NOMO-1 (cell line): ENCODE results near the gene EIF4G3.
"Not testable (repeated sequence)": the region's sequence is repeated elsewhere in the genome, so short reads cannot be mapped to it uniquely, and the experiment has no call there.

ENCODE experiments used
- DNase-seq, 2 experiments: peaks; one replicate each; lab custom pipeline; 2025; ENCODE audit not compliant: unreplicated experiment in 2 of 2; lab: John Stamatoyannopoulos, UW

EIF4G3 gene

DNA sequence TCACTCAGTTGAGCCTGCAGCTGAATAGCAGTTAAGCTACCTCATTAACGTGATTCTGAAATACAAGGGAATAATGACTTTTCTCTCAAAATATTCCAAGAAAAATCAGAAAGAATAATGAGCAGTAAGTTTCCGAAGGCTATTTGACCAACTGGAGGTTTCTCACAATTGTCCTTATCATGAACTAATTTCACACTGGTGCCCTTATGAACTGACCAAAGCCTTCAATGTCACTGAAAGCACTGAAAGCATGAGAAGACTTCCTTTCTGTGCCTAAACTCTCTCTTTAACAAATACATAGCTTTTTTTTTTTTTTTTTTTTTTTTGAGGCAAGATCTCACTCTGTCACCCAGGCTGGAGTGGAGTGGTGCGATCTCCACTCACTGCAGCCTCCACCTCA lies 18.8 kb downstream of the EIF4G3 start:
- DNase-seq = no peak

DNA sequence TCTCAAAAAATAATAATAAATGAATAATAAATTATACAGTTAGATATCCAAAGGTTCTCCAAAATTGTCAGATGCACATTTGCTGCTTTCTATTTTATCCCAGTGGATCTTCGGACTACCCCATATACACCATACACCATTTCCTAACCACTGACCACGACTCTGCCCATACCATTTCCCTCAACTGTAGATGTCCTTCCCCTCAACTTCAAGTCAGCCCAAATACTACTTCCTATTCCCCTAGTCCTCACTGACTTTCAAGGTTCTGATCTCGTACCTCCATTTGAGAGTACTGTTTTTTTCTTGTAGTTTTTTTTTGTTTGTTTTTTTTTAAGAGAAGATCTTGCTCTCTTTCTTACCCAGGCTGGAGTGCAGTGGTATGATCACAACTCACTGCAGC lies 19.6 kb downstream of the EIF4G3 start:
- DNase-seq = no peak

DNA sequence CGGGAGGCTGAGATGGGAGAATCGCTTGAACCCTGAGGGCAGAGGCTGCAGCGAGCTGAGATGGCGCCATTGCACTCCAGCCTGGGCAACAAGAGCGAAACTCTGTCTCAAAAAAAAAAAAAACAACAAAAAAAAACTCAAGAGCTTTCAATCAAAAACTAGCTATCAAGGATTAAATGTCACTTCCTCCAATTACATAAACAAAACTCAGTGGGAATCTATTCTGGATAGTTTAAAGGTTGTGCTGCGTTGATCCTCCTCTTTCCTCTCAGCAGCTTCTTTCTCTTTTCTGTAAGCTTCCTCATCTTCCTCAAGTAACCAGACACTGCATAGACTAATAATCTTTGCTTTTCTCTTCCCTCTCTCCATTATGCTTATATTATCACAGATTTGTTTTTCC lies 20.7 kb downstream of the EIF4G3 start:
- DNase-seq = no peak

DNA sequence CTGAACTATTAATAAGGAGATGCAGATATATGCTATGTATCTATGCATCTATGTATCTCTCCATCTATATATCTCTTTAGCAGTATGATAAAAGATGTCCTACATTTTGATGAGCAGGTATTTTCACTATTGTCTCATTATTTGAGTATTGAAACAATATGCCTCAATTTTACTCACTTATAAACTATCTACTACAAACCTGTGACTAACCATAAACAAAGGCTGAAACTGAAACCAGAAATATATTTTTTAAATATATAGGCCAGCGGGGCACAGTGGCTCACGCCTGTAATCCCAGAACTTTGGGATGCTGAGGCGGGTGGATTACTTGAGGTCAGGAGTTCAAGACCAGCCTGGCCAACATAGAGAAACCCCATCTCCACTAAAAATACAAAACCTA lies 22.0 kb downstream of the EIF4G3 start:
- DNase-seq = no peak

DNA sequence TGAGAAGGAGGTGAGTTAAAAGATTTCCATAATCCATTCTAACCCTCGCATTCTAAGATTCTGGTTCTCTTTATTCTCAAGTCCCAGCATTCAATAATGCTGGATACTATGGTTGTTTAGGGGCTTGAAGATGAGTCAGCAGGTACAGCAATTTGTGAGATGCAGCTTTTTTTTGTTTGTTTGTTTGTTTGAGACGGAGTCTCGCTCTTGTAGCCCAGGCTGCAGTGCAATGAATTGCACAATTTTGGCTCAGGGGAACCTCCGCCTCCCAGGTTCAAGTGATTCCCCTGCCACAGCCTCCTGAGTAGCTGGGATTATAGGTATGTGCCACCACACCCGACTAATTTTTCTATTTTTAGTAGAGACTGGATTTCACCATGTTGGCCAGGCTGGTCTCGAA lies 23.3 kb downstream of the EIF4G3 start:
- no peak for DNase-seq

DNA sequence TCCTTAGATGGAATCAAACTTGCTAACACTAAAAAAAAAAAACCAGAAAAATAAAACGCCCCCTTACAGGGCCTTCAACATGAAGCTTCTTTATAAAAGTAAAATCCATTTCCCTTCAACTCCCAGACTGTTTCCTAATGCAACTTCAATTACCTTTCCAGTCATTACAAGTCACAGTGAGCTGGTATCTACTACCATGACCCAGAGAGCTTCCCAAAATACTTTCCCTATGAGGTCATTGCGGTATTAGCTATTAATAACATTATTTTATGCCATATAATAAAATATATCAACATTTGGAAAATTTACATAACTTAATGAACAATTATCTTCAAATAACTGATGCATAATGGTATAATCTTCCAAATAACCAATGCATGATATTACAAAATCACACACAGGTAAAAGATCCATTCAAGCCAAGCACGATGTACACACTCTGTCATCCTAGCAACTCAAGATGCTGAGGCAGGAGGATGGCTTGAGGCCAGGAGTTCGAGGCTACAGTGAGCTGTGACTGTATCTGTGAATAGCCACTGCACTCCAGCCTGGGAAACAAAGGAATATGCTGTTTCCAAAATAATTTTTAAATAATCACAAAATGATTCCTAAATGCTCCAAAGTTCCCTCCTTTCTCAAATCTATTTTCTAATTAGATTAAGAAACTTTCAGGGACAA lies 24.1 kb downstream of the EIF4G3 start:
- no peak for DNase-seq

DNA sequence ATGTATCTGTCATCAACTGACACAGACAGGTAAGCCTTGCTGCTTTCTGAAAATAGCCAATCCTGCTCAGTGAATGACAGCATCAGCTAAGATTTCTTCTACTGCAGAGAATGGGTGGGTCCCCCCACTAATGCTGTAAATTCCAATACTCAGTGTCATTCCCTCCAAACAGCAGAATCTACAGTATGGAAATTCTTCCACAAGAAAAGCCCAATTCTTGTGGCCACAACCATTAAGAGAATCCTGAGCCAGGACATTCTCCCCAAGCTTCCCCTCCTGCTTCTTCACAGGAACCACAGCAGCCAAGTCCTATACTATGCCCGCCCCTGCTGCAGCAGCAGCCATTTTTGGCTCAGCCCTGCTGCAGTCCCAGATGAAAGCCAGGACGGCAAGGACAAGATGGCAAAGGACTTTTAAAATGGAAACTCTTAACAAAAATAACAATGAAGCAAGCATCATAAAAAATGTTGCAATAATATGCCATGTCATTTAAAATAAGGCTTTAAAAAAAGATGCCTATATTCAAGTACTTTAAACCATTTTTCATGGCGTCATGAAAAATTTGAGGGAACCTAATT lies 26.8 kb downstream of the EIF4G3 start:
- DNase-seq = peak in 1 of 2 experiments; percentile 56

DNA sequence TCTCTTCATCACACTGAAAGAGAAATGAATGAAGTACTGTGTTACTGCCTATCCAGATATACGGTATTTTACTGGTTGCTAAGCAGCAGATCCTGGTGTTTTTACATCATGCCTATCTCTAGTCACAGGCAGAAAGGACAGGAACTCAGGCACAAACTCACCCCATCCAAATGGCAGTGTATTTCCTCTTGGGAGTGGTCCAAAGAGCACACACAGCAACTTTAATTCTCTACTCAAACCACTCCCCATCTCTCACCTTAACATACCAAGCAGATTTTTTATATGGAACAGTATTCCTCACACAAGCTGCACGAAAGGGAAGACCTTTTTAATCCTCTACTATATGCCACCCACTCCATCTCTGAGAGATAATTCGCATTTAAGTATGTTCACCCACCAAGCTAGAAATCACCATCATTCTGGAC lies 27.3 kb downstream of the EIF4G3 start:
- DNase-seq = no peak

DNA sequence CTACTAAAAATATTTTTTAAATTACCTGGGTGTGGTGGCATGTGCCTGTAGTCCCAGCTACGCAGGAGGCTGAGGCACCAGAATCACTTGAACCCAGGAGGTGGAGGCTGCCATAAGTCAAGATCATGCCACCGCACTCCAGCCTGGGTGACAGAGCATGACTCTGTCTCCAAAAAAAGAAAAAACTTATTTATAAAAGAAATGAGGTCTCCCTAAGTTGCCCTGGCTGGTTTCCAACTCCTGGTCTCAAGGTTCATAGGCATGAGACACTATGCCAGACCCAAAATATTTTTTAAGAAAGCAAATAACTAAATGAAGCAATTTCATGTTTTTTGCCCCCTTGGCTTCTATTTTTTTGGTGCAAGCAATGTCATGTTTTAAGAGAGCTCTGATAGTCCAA lies 32.9 kb downstream of the EIF4G3 start:
- DNase-seq = no peak

DNA sequence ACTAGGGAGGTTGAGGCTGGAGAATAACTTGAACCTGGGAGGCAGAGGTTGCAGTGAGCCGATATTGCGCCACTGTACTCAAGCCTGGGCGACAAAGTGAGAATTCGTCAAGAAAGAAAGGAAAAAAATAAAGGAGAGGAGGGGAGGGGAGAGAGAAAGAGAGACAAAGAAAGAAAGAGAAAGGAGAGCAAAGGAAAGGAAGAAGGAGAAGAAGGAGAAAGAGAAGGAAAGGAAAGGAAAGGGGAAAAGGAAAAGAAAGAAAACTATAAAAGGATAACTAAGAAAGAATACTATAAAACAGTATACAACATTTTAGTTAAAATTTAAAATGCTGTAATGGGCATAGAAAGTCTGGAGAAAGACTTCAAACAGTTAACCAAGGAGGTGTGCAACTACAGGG lies 33.6 kb downstream of the EIF4G3 start:
- DNase-seq = no peak

DNA sequence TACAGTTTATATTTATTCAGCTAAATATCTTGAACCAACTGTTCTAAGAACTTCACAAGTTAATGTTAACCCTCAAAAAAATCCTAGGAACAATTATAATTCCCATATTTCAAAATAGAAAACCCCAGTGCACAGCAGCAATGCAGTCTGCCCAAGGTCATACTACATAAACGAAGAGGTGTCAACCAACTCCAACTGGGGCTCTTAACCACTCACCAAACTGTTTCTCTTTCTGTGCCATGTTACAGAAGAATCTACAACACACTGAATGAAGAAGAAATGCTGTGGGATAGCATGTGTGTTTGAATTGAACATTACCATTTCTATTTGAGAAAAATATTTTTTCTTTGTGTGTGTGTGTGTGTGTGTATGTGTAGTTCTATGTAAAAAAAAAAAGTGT lies 35.7 kb downstream of the EIF4G3 start:
- DNase-seq = no peak

DNA sequence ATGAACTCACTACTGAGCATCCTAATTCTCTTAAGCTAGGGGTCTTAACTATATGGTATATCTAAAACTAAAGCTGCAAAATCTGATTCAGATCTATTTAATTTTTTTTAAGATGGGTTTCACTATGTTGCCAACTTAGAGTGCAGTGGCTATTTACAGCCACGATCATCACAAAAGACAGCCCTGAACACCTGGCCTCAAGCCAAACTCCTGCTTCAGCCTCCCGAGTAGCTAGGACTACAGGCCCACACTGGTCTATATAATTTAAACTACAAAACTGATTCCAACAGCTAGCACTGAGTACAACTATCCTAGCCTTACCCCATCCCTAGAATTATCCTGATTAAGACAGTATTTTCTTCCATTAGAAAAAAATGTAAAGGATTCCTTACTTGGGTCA lies 37.1 kb downstream of the EIF4G3 start:
- DNase-seq = no peak

DNA sequence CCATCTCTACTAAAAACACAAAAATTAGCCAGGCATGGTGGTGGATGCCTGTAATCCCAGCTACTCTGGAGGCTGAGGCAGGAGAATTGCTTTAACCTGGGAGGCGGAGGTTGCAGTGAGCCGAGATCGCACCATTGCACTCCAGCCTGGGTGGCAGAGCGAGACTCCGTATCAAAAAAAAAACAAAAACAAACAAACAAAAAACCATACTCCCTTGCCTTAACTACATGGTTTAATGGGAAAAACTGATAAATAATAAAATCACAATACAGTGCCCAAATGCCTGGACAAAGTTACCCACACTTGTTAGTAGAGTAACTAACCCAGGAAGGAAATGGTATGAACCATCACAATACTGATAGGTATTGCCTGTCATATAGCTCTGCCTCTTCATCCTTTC lies 40.4 kb downstream of the EIF4G3 start:
- DNase-seq = not testable (repeated sequence)

DNA sequence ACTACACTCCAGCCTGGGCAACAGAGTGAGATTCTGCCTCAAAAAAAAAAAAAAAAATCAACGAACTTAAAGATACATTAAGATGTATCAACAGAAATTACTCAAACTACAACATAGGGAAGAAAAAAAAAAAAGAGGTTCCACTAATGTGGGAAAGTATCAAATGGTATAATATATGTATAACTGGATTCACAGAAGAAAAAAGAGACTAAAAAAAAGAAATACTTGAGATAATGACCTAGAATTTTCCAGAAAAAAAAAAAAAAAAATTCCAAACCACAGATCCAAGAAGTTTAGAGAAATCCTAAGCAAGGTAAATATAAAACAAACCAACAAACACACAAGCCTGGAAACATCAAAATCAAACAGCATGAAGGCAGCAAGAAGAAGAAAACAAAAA lies 45.5 kb downstream of the EIF4G3 start:
- DNase-seq = no peak

DNA sequence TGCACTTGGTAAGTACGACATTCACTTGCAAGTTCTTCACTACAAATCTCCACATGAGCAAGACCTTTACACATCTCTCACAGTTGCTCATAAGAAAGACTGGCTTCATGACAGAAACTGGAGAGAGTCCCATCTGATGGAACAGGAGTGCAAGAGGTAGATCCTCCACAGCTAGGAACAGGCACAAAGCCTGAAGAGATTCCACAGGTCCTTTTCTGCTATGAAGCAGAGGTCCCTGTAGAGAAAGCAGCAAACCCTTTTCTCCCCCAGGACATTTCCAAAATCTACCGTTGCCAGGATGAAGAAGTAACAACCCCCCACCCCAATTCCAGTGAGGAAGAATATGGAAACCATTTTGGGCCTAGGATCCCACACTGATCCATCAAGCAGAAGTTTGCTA lies 47.3 kb downstream of the EIF4G3 start:
- DNase-seq = no peak

DNA sequence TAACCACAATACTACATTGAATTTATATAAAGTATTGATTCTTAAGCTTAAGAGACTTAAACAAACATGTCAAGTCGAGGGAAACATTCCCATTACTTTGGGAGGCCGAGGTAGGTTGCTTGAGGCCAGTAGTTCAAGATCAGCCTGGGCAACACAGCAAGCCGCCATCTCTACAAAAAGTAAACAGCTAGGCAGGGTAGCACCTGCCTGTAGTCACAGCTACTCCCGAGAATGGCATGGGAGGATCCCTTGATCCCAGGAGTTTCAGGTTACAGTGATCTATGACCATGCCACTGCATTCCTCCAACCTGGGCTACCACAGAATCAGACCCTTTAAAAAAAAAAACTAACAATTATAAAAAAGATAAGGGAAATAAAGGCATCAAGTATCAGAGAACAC lies 50.4 kb downstream of the EIF4G3 start:
- DNase-seq = no peak

DNA sequence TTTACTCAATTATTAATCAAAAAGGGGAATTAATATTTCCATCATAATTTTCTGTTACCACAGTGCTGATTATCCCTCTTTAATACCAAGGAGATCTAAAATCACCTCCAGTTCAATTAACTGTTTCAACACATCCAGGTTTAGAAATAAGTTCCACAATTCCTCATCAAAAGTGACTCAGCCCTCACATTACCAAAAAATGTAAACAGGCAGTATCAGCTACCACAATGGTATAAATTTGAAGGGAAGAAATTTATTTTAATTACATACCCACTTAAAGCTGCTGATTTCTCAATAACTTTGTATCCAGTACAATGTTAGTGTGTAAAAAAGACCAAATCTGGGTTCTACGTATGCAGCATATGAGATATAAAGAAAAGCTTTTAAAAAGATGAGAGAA lies 51.9 kb downstream of the EIF4G3 start:
- DNase-seq = peak; percentile 20 to 61

DNA sequence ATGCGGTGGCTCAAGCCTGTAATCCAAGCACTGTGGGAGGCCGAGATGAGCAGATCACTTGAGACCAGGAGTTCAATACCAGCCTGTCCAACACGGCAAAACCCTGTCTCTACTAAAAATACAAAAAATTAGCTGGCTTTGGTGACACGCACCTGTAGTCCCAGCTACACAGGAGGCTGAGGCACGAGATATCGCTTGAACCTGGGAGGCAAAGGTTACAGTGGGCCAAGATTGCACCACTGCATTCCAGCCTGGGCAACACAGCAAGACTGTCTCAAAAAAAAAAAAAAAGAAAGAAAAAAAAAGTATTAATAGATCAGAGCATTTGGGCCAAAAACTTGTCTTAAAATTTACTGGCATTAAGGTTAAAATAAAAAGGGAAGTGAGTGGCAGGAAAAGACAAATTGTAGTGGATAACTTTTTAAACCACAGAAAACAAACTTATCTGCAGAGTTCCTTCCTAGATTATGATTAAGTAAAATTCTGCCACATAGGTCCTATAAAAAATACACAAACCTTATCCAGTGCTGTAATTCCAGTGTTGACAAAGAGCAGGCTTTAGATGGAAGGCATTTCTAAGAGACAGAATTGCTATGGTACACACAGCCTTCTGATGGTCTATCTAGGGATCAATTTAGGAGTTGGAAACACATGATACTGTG lies 53.3 kb downstream of the EIF4G3 start:
- peak; percentile 16 to 57 for DNase-seq

DNA sequence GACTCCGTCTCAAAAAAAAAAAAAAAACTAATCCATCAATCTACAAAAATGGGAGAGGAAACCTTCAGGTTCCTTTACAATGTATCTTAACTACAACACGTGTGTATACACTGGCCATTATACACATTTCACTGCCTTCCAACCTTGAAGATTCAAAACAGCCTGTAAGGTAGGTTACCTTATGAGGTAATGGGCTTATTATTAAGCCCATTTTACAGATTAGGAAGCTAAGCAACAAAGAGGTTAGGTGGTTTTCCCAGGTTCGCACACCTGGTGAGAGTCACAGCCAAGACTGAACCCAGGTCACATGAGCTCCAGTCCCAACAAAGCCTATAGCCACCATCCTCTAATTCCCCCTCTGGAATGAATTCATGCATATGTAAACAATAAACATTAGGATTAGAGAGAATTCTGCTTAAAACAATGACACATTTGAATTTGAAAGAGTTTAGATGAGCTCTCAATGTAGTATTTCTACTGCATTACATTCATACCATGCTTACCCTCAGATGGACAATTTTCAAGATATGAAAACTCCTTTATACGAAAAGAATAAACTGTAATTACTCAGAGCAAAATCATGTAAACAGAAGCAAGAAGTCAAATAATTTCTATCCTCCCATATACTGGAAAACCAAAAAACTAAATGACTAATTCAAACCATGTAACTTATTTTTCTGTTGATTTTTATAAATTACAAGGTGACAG lies 54.8 kb downstream of the EIF4G3 start:
- no peak for DNase-seq

DNA sequence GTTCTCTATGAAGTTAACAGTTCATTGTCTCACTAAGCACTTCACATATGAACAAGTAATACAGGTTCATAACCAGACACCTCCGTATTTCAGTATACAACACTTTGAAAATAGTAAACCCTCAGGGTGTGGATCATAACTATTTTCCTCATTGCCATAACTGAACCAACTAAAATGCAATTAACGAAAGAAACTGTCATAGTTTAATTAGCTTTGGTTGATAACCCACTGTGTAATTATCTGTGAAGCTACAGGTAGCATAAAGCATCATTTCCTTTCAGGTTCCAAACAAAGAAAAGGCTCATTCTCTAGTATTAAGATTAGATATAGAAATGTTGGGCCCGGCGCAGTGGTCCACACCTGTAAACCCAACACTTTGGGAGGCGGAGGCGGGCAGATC lies 58.5 kb downstream of the EIF4G3 start:
- no peak for DNase-seq

DNA sequence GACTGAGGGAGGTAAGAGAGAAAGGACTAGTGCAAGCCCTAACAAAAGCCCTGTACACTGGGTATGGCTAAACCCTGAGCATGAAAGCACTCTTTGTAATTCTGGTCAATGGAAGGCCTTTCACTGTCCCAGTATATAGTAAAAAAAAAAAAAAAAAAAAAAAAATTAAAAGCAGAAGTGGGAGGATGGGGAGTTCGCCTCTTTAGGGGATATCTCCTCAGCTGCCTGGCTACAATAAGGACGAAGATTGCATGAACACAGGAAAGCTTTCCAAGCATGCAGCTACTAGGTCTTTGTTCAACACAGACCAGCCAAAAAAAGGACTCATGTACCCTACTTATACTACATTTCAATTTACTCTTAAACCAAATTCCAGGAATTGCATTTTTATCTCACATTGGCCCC lies 59.1 kb downstream of the EIF4G3 start:
- DNase-seq = peak; percentile 25 to 50

DNA sequence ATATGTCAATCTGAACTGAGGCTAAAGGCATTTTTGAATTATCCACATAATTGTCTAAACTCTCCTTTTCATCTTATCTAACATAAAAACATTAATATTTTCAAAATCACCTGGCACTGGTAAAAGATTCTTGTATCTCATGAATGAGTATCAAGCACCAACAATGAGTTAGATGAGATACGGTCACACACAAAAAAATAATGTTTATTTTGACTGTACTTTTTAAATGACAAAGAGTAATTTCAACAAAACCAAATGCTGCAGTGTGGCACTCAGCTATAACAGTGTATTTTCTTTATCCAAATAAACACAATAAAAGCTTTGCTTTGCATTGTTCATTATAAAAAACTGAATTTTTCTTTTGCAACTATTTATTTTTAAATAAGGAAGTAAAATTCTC lies 59.5 kb downstream of the EIF4G3 start:
- no peak for DNase-seq
